ENCODE results near the gene OR10R2. TPM values are rescaled to one million over a fixed set of nuclear protein-coding genes. Genes with fewer than 3 reads are reported as not detected.

Gene OR10R2
- total RNA-seq, 2 donors from 2014 or later, result not detected

GRCh38 chr1:158454537-158454936, 17.5 kb upstream of the OR10R2 start:
- no peaks in the 10 kb centered on the region for H3K36me3 ChIP-seq
- H3K27ac ChIP-seq, result no peak overlapping the region
- no peaks in the 10 kb centered on the region for H3K4me1 ChIP-seq
- peaks cover 0 to 6% of the 10 kb centered on the region in 2 donors for H3K9me3 ChIP-seq
- DNase-seq (ENCODE audit: low spot score), result no peak
- H3K4me3 ChIP-seq, result no peak overlapping the region
- H3K27me3 ChIP-seq, result no peaks in the 10 kb centered on the region
- no peak for TF ChIP-seq CTCF (IDR thresholded peaks at IDR 0.05)

- no peak for TF ChIP-seq CTCF (IDR thresholded peaks at IDR 0.05)
- H3K27me3 ChIP-seq, result no peaks in the 10 kb centered on the region
- H3K4me1 ChIP-seq, result no peaks in the 10 kb centered on the region
- no peak overlapping the region for H3K4me3 ChIP-seq
- H3K36me3 ChIP-seq, result no peaks in the 10 kb centered on the region
- DNase-seq (ENCODE audit: low spot score), result no peak
- H3K27ac ChIP-seq, result no peak overlapping the region
- H3K9me3 ChIP-seq, result no peaks in the 10 kb centered on the region
These were observed 14.8 kb upstream of the OR10R2 start for GRCh38 chr1:158457246-158457645.

- Histone ChIP-seq H3K36me3 (no peaks in the 10 kb centered on the region), H3K9me3 (no peaks in the 10 kb centered on the region), H3K27ac (no peak overlapping the region), H3K4me3 (no peak overlapping the region), H3K4me1 (no peaks in the 10 kb centered on the region), H3K27me3 (no peaks in the 10 kb centered on the region)
- no peak for TF ChIP-seq CTCF (IDR thresholded peaks at IDR 0.05)
- no peak for DNase-seq (ENCODE audit: low spot score)
These were observed 13.8 kb upstream of the OR10R2 start for GRCh38 chr1:158458263-158458662.

- no peak within 1 kb of the TSS for H3K4me3 ChIP-seq
- H3K27me3 ChIP-seq, result no peaks in the 10 kb centered on the region
- H3K9me3 ChIP-seq, result no peaks in the 10 kb centered on the region
- H3K36me3 ChIP-seq, result no peaks in the 10 kb centered on the region
- TF ChIP-seq CTCF (IDR thresholded peaks at IDR 0.05), result no peak
- no peaks in the 10 kb centered on the region for H3K4me1 ChIP-seq
- no peak within 1 kb of the TSS for H3K27ac ChIP-seq
- DNase-seq (ENCODE audit: low spot score), result no peak
These were observed 10.5 kb upstream of the OR10R2 start, which contains the start of gene OR10K1 for GRCh38 chr1:158461534-158461933. OR10K1 (plus strand) TSS chr1:158461834; CDS start chr1:158465562, 3,728 bp downstream.

GRCh38 chr1:158485455-158485854, 13.4 kb downstream of the OR10R2 start:
- Histone ChIP-seq H3K4me1 (no peaks in the 10 kb centered on the region), H3K4me3 (no peak overlapping the region), H3K9me3 (no peaks in the 10 kb centered on the region), H3K27me3 (no peaks in the 10 kb centered on the region), H3K36me3 (no peaks in the 10 kb centered on the region), H3K27ac (no peak overlapping the region)
- DNase-seq (ENCODE audit: low spot score), result no peak
- TF ChIP-seq CTCF (IDR thresholded peaks at IDR 0.05), result no peak

GRCh38 chr1:158491316-158491715, 19.3 kb downstream of the OR10R2 start:
- H3K9me3 ChIP-seq, result no peaks in the 10 kb centered on the region
- no peaks in the 10 kb centered on the region for H3K27me3 ChIP-seq
- no peaks in the 10 kb centered on the region for H3K36me3 ChIP-seq
- H3K4me1 ChIP-seq, result no peaks in the 10 kb centered on the region
- TF ChIP-seq CTCF (IDR thresholded peaks at IDR 0.05), result no peak
- H3K27ac ChIP-seq, result no peak overlapping the region
- no peak overlapping the region for H3K4me3 ChIP-seq
- DNase-seq (ENCODE audit: low spot score), result no peak
